Activated gamma-delta T cell treated with anti-CD3 and anti-CD28 coated beads, Interleukin-2, amount 50 U/mL, for 16 hours (primary cell): ENCODE results near the gene CAMK2D.
"Not testable (repeated sequence)": the region's sequence is repeated elsewhere in the genome, so short reads cannot be mapped to it uniquely, and the experiment has no call there.

Experiments
- DNase-seq: peaks from one replicate; pipeline ENCODE4 v3.0.0-alpha.2; 2020; ENCODE audit warnings: low read depth

The CAMK2D gene

GRCh38 chr4:113730467-113731216 is 30.9 kb downstream of the CAMK2D start:
- DNase-seq, result no peak

DNA sequence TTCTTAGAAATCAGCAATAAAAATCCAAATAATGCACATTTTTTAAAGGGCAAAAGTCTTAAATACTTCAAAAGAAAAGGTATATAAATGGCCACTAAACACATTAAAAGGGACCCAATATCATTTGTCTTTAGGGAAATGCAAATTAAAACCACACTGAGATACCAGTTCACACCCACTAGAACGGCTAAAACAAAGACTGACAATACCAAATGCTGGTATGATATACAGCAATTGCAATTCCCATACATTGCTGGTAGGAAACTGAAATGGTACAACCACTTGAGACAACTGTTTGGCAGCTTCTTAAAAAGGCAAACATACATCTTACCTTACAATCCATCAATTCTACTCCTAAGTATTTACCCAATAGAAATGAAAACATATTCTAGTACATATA is 33.7 kb downstream of the CAMK2D start:
- DNase-seq, result no peak

- DNase-seq, result no peak
Observed at GRCh38 chr4:113725963-113726362, 35.6 kb downstream of the CAMK2D start.

DNA sequence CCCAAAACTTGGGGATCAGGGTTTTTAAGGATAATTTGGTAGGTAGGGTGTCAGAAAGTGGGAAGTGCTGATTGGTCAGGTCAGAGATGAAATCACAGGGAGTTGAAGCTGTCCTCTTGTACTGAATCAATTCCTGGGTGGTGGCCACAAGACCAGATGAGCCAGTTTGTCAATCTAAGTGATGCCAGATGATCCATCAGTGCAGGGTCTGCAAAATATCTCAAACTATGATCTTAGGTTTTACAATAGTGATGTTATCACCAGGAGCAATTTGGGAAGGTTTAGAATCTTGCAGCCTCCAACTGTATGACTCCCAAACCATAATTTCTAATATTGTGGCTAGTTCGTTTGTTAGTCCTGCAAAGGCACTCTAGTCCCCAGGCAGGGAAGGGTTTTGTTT is 43.3 kb downstream of the CAMK2D start:
- DNase-seq, result no peak

GRCh38 chr4:113711883-113712662 is 49.5 kb downstream of the CAMK2D start:
- no peak for DNase-seq

DNA sequence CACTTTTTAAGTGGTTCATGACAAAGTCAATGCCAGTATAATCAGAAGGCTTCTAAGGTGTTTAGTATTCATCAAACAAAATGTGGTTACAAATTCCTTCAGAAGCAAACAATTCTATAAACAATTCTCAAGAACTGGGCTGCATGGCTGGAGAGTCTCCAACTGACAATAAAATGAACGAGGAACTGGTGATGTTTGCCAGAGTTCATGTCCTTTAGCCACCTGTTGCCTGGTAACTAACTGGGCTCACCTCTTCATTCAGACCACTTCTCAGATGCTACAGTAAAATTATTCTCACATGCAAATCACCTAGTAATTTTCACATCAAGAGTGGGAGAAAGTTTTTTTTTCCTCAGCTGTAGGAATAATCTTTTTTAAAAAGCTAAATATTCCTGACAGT is 53.3 kb downstream of the CAMK2D start:
- DNase-seq, result no peak

DNA sequence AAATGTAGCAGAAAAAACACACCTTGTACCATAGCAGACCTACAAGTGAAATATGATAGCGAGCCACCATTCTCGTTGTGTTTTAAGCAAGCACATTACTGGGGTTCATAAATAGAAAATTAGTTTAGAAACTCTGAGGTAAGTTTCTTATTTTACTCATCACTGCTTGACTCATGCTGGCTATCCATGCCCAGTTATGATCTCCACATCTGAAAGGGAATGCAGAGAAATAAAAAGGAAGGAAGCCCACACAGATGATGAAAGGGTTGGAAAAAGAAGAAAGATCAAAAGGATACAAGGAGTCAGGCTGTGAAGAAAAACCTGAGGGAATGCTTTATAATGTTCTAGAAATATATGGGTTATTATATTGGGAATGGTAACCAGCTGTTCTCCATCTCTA is 54.5 kb downstream of the CAMK2D start:
- DNase-seq, result no peak

GRCh38 chr4:113705097-113705496 is 56.4 kb downstream of the CAMK2D start:
- not testable (repeated sequence) for DNase-seq

DNA sequence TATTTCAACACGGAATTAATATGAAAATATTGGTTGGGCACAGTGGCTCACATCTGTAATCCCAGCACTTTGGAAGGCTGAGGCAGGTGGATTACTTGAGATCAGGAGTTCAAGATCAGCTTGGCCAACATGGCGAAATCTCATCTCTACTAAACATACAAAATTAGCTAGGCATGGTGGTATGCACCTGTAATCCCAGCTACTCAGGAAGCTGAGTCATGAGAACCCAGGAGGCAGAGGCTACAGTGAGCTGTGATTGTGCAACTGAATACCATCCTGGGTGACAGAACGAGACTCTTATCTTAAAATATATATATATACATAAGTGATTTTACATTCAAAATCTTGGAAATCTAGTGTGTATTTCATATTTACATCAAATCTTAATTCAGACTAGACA is 58.9 kb downstream of the CAMK2D start:
- not testable (repeated sequence) for DNase-seq

DNA sequence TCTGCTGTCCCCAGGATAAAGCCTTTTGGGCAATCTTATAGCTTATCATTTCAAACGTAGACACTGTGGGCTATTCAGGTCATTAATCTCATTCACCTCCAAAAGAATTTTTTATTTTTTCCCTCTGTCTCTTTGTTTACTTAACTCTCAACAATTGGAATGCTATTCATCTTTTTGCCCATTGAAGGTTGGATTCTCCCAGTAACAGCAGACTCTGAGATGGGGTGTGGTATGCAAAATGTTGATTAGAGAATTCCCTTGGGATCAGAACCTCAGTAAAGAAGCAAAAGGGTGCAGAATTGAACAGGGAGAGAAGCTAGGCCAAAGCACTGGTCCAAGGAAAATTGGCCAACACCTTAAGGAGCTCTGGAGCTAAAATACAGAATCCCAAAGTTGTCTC is 60.4 kb downstream of the CAMK2D start:
- DNase-seq, result no peak

DNA sequence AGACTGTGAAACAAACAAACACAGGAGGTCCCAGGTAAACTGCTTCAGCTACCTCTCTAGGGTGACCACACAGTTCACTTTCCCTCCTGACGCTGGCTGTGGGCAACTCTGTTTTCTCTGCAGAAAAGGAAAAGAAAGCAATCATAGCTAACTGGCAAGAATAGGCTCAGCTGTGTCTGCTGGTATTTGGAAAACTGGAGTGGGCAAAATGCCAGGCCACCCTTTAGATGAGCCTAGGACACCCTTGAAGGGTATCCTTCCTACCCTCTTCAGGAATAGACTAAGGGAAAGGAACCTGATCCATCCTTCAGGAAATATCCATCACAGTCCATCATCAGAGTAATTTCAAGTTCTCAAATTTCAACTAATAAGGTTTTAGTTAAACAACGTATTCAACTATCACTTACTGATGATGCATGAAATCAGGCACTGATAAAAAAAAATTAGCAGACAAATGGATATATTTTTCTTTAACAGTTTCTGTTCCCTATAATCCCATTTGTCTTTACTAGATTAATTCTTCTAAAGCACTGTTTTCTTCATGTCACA is 60.9 kb downstream of the CAMK2D start:
- DNase-seq, result no peak

- DNase-seq, result no peak
Observed at GRCh38 chr4:113699772-113700171, 61.8 kb downstream of the CAMK2D start.

GRCh38 chr4:113697429-113697828 is 64.1 kb downstream of the CAMK2D start:
- DNase-seq, result no peak

- DNase-seq, result no peak
Observed at GRCh38 chr4:113695328-113696169, 66.0 kb downstream of the CAMK2D start.

DNA sequence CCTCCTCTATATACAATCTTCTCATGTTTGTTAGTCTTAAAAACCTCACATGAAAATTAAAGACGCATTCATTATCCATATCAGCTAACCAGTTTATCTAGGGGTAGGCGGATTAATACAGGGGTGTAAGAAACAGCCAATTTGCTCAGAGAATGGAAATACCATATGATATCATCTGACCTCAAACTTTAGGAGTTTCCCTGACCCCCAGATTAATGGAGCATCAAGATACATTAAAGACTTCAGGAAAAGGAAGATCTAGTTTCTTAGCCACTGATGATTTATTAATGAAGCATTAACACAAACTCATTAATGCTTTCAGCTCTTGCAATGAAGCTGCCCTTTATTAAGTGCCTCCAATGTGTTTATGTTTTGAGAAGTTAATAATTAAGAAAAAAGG is 67.5 kb downstream of the CAMK2D start:
- no peak for DNase-seq

- no peak for DNase-seq
Observed at GRCh38 chr4:113692809-113693411, 68.6 kb downstream of the CAMK2D start.

- no peak for DNase-seq
Observed at GRCh38 chr4:113691676-113692075, 69.9 kb downstream of the CAMK2D start.

- DNase-seq, result no peak
Observed at GRCh38 chr4:113689394-113689793, 72.1 kb downstream of the CAMK2D start.

DNA sequence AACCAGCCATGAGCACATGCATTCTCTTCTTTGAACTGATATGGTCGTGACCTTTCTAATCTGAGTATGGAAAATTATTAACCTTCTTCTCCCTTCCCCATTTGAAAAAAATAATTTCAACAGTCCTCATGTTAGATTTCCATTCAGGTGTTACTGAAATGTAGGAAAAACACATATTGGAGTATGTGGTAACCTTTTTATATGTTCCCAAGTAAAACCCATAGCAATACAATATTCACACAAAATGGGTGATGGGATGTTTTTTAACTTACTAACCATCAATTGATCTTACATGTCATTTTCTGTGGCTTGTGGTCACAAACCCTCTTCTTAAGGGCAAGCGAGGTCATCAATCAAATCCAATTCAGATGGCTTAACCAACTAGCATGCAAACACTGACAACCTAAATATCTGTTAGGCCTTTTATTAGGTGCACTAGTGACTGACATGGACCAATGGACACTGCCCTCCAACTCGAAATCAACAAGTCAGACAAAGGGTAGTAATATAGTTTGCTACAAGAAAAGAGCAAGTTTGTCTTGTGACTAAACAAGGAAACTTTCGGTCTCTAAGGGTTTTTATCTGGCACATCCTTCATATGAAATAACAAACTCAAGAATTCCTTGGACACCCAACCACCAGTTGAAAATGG is 74.3 kb downstream of the CAMK2D start:
- no peak for DNase-seq

DNA sequence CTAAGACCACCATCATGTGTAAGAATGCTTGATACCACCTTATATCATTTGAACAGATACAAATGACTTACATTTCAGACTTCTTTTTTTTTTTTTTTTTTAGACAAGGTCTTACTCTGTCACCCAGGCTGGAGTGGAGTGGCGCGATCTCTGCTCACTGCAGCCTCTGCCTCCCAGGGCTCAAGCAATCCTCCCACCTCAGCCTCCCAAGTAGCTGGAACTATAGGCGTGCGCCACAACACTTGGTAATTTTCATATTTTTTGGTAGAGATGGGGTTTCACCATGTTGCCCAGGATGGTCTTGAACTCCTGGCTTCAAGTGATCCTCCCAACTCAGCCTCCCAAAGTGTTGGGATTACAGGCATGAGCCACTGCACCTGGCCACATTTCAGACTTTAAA is 76.4 kb downstream of the CAMK2D start:
- DNase-seq, result not testable (repeated sequence)

GRCh38 chr4:113684534-113685091 is 76.9 kb downstream of the CAMK2D start:
- DNase-seq, result no peak
